Transverse colon (tissue), 4 donors: ENCODE data around the gene VAPB. TPM values are rescaled to one million over a fixed set of nuclear protein-coding genes. Genes with fewer than 3 reads are reported as not detected.

Experiments used
- DNase-seq: peaks from one replicate; pipeline ENCODE4 v3.0.0-alpha.2; 2019
- H3K27ac ChIP-seq, 4 donors: fragments of 200-600 bp; sonication (generic); 2 replicates each; pipeline ENCODE4 v1.5.1; 2016 to 2018; ENCODE audit warnings: inconsistent platforms in 4 of 4
- H3K27me3 ChIP-seq: fragments of 200-600 bp; sonication (generic); 2 replicates; pipeline ENCODE4 v1.5.1; 2017; ENCODE audit warnings: inconsistent platforms
- H3K36me3 ChIP-seq, 4 donors: fragments of 200-600 bp; sonication (generic); 2 replicates each; pipeline ENCODE4 v1.5.1; 2017 to 2019; ENCODE audit warnings: inconsistent platforms in 4 of 4
- H3K4me1 ChIP-seq, 4 donors: fragments of 200-600 bp; sonication (generic); 2 replicates each; pipeline ENCODE4 v1.5.1; 2017 to 2020; ENCODE audit warnings: inconsistent platforms in 4 of 4
- H3K4me3 ChIP-seq, 4 donors: fragments of 200-600 bp; sonication (generic); 1 replicate in 1 of 4; 2 replicates in 3 of 4; pipeline versions ENCODE4 v1.5.1 to v1.6.1; 2017 to 2019; ENCODE audit warnings: inconsistent platforms in 4 of 4
- H3K9me3 ChIP-seq, 2 donors: fragments of 200-600 bp; sonication (generic); 2 replicates each; pipeline ENCODE4 v1.5.1; 2017 to 2019; ENCODE audit warnings: inconsistent platforms in 2 of 2
- CTCF ChIP-seq, 5 experiments: fragments of 200-600 bp in 3 of 5; fragments of 450-650 bp in 2 of 5; sonication (generic) in 3 of 5; IDR thresholded peaks; 1 replicate in 2 of 5; 2 replicates in 3 of 5; pipeline ENCODE4 v1.5.1; 2016 to 2017; ENCODE audit warnings: antibody characterized with exemption in 5 of 5, inconsistent platforms in 3 of 5, mild to moderate bottlenecking in 2 of 5, moderate library complexity in 1 of 5
- EP300 ChIP-seq: sonication (generic); formaldehyde crosslinking; IDR thresholded peaks from one replicate; pipeline ENCODE4 v1.6.1; 2017; ENCODE audit warnings: antibody characterized with exemption, low read depth
- POLR2A ChIP-seq: fragments of 450-650 bp; IDR thresholded peaks from one replicate; pipeline ENCODE4 v1.6.1; 2016; ENCODE audit warnings: antibody characterized with exemption, mild to moderate bottlenecking, moderate library complexity
- POLR2AphosphoS5 ChIP-seq, 3 donors: sonication (generic); formaldehyde crosslinking; IDR thresholded peaks; one replicate each; pipeline ENCODE4 v1.6.1; 2016; ENCODE audit warnings: antibody characterized with exemption in 3 of 3
- WGBS, 2 donors: methylation state at CpG; one replicate each; pipeline ENCODE4 v1.1.5; 2018; ENCODE audit warnings: low coverage in 1 of 2; 5-methylcytosine and 5-hydroxymethylcytosine counted together
- in situ Hi-C, 4 donors: fragments of 200-750 bp; cut with MboI; loops; one replicate each; pipeline versions ENCODE4 v1.15.0 to v1.15.1; 2017; ENCODE audit warnings: low sequenced_read_pairs in 3 of 4, low pct_ligation_motif_present in 1 of 4, low pct_unique_long_range_greater_than_20kb in 1 of 4
- intact Hi-C: fragments of 100-400 bp; cut with DNase I; formaldehyde crosslinking; loops from one replicate; pipeline ENCODE4 v1.15.1; 2023; ENCODE audit warnings: low total_unique reads
- total RNA-seq, 4 donors: library from RNA; depleted of rRNA; stranded (reverse); fragments of >200 nt; gene quantifications; one replicate each; pipeline ENCODE4 v1.1.0, GENCODE V29; 2016

VAPB gene
- total RNA-seq, 4 donors from 2014 or later: 11.6 to 44.8 (median 28.0) TPM

- Histone ChIP-seq H3K4me3 (no peak overlapping the region), H3K9me3 (no peaks in the 10 kb centered on the region), H3K27me3 (no peaks in the 10 kb centered on the region), H3K36me3 (no peaks in the 10 kb centered on the region), H3K27ac (no peak overlapping the region), H3K4me1 (peaks cover 0 to 23% (median 5%) of the 10 kb centered on the region in 4 donors)
- TF ChIP-seq POLR2A: no peak
- intact Hi-C loops (no loop called here), in situ Hi-C loops (loop anchor here in 1 of 4 donors (25.0 kb wide), 1 partner anchor 90 kb away; the partner anchor contains the start of gene RAB22A)
- no peak for DNase-seq
- 72 to 79% methylated on average over 4 to 5 of the region's 5 CpGs for WGBS, 2 donors
Observed at GRCh38 chr20:58402305-58402704, 13.3 kb downstream of the VAPB start.

GRCh38 chr20:58402827-58403226, 13.8 kb downstream of the VAPB start:
- H3K4me3 ChIP-seq: no peak overlapping the region
- H3K36me3 ChIP-seq: no peaks in the 10 kb centered on the region
- no peaks in the 10 kb centered on the region for H3K9me3 ChIP-seq
- no peak for DNase-seq
- TF ChIP-seq CTCF (IDR thresholded peaks at IDR 0.05): no peak
- no peak for TF ChIP-seq POLR2A
- peaks cover 0 to 28% (median 5%) of the 10 kb centered on the region in 4 donors for H3K4me1 ChIP-seq
- in situ Hi-C loops (loop anchor here in 1 of 4 donors (25.0 kb wide), 1 partner anchor 91 kb away; the partner anchor contains the start of gene RAB22A), intact Hi-C loops (no loop called here)
- no peak overlapping the region for H3K27ac ChIP-seq
- 75 to 84% methylated on average over 5 of the region's 5 CpGs for WGBS, 2 donors
- H3K27me3 ChIP-seq: no peaks in the 10 kb centered on the region

- Histone ChIP-seq H3K27me3 (no peaks in the 10 kb centered on the region), H3K4me1 (peaks cover 0 to 33% (median 7%) of the 10 kb centered on the region in 4 donors)
- in situ Hi-C loops: loop anchor here in 1 of 4 donors (25.0 kb wide), 1 partner anchor 91 kb away; the partner anchor contains the start of gene RAB22A
Observed at GRCh38 chr20:58403272-58403671, 14.2 kb downstream of the VAPB start.

GRCh38 chr20:58405504-58406291, 16.7 kb downstream of the VAPB start:
- TF ChIP-seq POLR2AphosphoS5 (IDR thresholded peaks at IDR 0.05) (no peak), EP300 (no peak), POLR2A (no peak), CTCF (IDR thresholded peaks at IDR 0.05) (no peak)
- 69 to 81% methylated on average over 3 to 10 of the region's 11 CpGs for WGBS, 2 donors
- no peaks in the 10 kb centered on the region for H3K27me3 ChIP-seq
- intact Hi-C loops (no loop called here), in situ Hi-C loops (loop anchor here in 1 of 4 donors (25.0 kb wide), 1 partner anchor 93 kb away; the partner anchor contains the start of gene RAB22A)
- H3K4me3 ChIP-seq: no peak overlapping the region
- no peak overlapping the region for H3K27ac ChIP-seq
- no peak for DNase-seq
- no peaks in the 10 kb centered on the region for H3K9me3 ChIP-seq
- no peaks in the 10 kb centered on the region for H3K36me3 ChIP-seq
- peaks cover 0 to 51% (median 20%) of the 10 kb centered on the region in 4 donors for H3K4me1 ChIP-seq

More at GRCh38 chr20:58403272-58403671, 14.2 kb downstream of the VAPB start:
- intact Hi-C loops: no loop called here
- WGBS, 2 donors: 77 to 86% methylated on average over 3 of the region's 3 CpGs
- no peak for DNase-seq
- TF ChIP-seq CTCF (IDR thresholded peaks at IDR 0.05): no peak
- TF ChIP-seq EP300: no peak
- TF ChIP-seq POLR2A: no peak
- no peak for TF ChIP-seq POLR2AphosphoS5 (IDR thresholded peaks at IDR 0.05)
- H3K4me3 ChIP-seq: no peak overlapping the region
- no peak overlapping the region for H3K27ac ChIP-seq
- H3K36me3 ChIP-seq: no peaks in the 10 kb centered on the region
- H3K9me3 ChIP-seq: no peaks in the 10 kb centered on the region
